CD8-positive, alpha-beta memory T cell (primary cell): ENCODE measurements around the gene PDE6H. TPM values are rescaled to one million over a fixed set of nuclear protein-coding genes. Genes with fewer than 3 reads are reported as not detected.
A peak's percentile ranks its signal among the peaks of the same experiment; 100 is the strongest.

ENCODE experiments used
- CTCF ChIA-PET: fragments of 350-600 bp; sonication (Branson Sonifier 250); formaldehyde crosslinking; loops from one replicate; lab custom pipeline; 2021; ENCODE audit warnings: antibody characterized with exemption; lab: Charles Lee
- POLR2A ChIA-PET: fragments of 350-600 bp; sonication (Branson Sonifier 250); formaldehyde crosslinking; loops from one replicate; lab custom pipeline; 2021; ENCODE audit warnings: antibody characterized with exemption; lab: Charles Lee
- DNase-seq, 5 donors: peaks; one replicate each; pipeline versions ENCODE4 v3.0.0 to v3.0.0-alpha.2; 2020 to 2022; ENCODE audit warnings: mixed read lengths in 1 of 5
- H3K27ac ChIP-seq: one replicate; pipeline ENCODE4 v1.7.0; 2013; ENCODE audit warnings: low read depth, mild to moderate bottlenecking, low read length, moderate library complexity
- H3K27me3 ChIP-seq: 2 replicates; pipeline ENCODE4 v1.7.0; 2013; ENCODE audit warnings: low read length, mild to moderate bottlenecking; ENCODE audit not compliant: insufficient read depth, poor library complexity, severe bottlenecking
- H3K36me3 ChIP-seq: 2 replicates; pipeline ENCODE4 v1.7.0; 2013; ENCODE audit warnings: mild to moderate bottlenecking, low read length, moderate library complexity; ENCODE audit not compliant: insufficient read depth
- H3K4me1 ChIP-seq: 2 replicates; pipeline ENCODE4 v1.7.0; 2013; ENCODE audit warnings: mild to moderate bottlenecking, low read length, moderate library complexity; ENCODE audit not compliant: insufficient read depth
- H3K4me3 ChIP-seq: 2 replicates; pipeline ENCODE4 v1.7.0; 2013; ENCODE audit warnings: mild to moderate bottlenecking, low read length
- H3K9me3 ChIP-seq: 2 replicates; pipeline ENCODE4 v1.7.0; 2013; ENCODE audit warnings: mild to moderate bottlenecking, low read length
- H3K27ac Mint-ChIP-seq, 8 donors: one replicate each; pipeline ENCODE4 v1.8.0; 2020 to 2021; ENCODE audit warnings: mixed read lengths in 8 of 8, mild to moderate bottlenecking in 6 of 8, inconsistent platforms in 3 of 8, moderate library complexity in 3 of 8
- H3K27me3 Mint-ChIP-seq, 2 donors: one replicate each; pipeline ENCODE4 v1.8.0; 2020 to 2021; ENCODE audit warnings: mixed read lengths in 2 of 2, mild to moderate bottlenecking in 1 of 2, moderate library complexity in 1 of 2
- H3K36me3 Mint-ChIP-seq, 3 donors: one replicate each; pipeline ENCODE4 v1.8.0; 2020 to 2021; ENCODE audit warnings: mixed read lengths in 3 of 3, inconsistent platforms in 1 of 3, mild to moderate bottlenecking in 1 of 3
- H3K4me1 Mint-ChIP-seq, 3 donors: one replicate each; pipeline ENCODE4 v1.8.0; 2020 to 2021; ENCODE audit warnings: mixed read lengths in 3 of 3, inconsistent platforms in 1 of 3, mild to moderate bottlenecking in 1 of 3
- H3K4me3 Mint-ChIP-seq, 7 donors: one replicate each; pipeline ENCODE4 v1.8.0; 2020 to 2021; ENCODE audit warnings: mixed read lengths in 7 of 7, mild to moderate bottlenecking in 6 of 7, moderate library complexity in 4 of 7, inconsistent platforms in 2 of 7
- H3K9me3 Mint-ChIP-seq, 5 donors: one replicate each; pipeline ENCODE4 v1.8.0; 2020 to 2022; ENCODE audit warnings: mixed read lengths in 5 of 5, mild to moderate bottlenecking in 3 of 5, moderate library complexity in 2 of 5, inconsistent platforms in 1 of 5
- polyA plus RNA-seq: library from polyadenylated mRNA; unstranded; fragments of 300-500 nt; fragmentation: Illumina TruSeq; gene quantifications from one replicate; pipeline ENCODE4 v1.2.3, GENCODE V29; 2021
- total RNA-seq, 2 experiments: library from RNA; stranded (reverse); gene quantifications; one replicate each; pipeline ENCODE4 v1.2.3, GENCODE V29; 2021

Gene PDE6H
- total and polyA plus RNA-seq, 3 experiments from 2014 or later = not detected

DNA sequence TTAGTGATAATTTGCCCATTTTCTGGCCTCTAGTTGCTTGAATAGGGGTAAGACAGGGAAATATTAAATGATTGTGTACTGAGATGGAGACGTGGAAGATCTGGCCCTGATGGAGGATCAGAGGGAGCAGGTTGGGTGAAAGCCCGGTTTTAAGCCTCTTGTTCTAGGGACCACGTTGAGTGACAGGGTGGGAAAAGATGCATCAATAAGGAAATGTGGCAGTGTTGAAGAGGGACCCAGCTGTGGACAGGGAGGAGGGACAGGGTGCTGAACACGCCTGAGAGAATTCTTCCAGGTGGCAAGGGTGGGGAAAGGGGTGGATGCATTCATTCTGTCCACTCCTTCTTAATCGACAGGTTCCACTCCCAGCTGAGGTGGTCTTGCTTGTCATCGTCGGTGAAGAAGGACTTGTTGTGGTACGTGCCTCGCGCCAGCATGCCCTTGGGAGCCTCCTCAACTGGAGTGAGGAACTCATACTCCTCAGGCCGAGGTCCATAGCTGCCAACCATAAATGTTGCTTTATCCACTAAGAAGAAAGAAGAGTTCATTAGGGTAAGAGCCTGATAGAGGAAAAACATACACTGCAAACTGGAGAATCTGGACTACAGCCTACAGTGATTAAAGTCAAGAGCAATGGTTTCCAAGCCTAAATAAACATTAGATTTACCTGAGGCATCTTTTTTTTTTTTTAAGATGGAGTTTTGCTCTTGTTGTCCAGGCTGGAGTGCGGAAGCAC is 30.5 kb upstream of the PDE6H start:
- Histone ChIP-seq H3K4me1 (peaks cover 53% of the 10 kb centered on the region), H3K27me3 (no peaks in the 10 kb centered on the region), H3K9me3 (no peaks in the 10 kb centered on the region), H3K36me3 (peaks cover 55% of the 10 kb centered on the region), H3K4me3 (no peak overlapping the region), H3K27ac (no peak overlapping the region)
- ChIA-PET POLR2A (no interaction called here), CTCF (interaction anchor here (1.5 to 6.9 kb wide), 2 partner anchors 10 to 53 kb away, joined by 3 to 47 read pairs; no protein-coding TSS in a partner anchor)
- H3K4me1 Mint-ChIP-seq = peaks cover 63 to 86% (median 81%) of the 10 kb centered on the region in 3 donors
- H3K9me3 Mint-ChIP-seq = no peaks in the 10 kb centered on the region
- H3K27me3 Mint-ChIP-seq = no peaks in the 10 kb centered on the region
- H3K36me3 Mint-ChIP-seq = peaks cover 27 to 84% (median 39%) of the 10 kb centered on the region in 3 donors
- no peak overlapping the region for H3K4me3 Mint-ChIP-seq
- H3K27ac Mint-ChIP-seq = peak overlapping the region; percentile 5 to 89 (median 44)
- DNase-seq = no peak

DNA sequence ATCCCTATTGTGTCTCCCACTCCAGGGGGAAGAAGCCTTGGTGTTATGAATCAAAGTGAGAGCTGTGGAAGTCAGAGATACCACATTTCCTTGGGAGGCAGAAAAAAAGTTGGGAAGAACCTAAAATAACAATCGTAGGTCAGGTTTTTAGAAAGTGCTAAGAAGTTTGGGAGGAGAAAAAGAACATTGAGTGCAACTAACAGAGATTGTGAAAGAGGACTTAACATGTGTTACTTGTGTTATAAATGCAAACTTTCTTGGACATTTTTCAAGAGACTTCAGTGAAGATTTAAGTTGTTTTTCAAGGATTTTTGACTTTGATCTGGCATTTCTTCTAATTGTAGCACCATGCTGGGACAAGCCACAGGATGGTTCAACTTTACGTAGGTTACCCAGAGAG is 26.7 kb upstream of the PDE6H start:
- Histone ChIP-seq H3K27ac (no peak overlapping the region), H3K27me3 (no peaks in the 10 kb centered on the region), H3K4me3 (no peak overlapping the region), H3K4me1 (peaks cover 69% of the 10 kb centered on the region), H3K36me3 (peaks cover 79% of the 10 kb centered on the region), H3K9me3 (no peaks in the 10 kb centered on the region)
- Mint-ChIP-seq H3K36me3 (peaks cover 47 to 92% (median 58%) of the 10 kb centered on the region in 3 donors), H3K9me3 (no peaks in the 10 kb centered on the region), H3K4me3 (peak overlapping the region in 2 of 7 donors; percentile 32 to 33), H3K27me3 (no peaks in the 10 kb centered on the region), H3K27ac (peak overlapping the region; percentile 77 to 100 (median 97)), H3K4me1 (peaks cover 72 to 88% (median 83%) of the 10 kb centered on the region in 3 donors)
- CTCF ChIA-PET = interaction anchor here (1.1 to 1.5 kb wide), 3 partner anchors 9 to 61 kb away, joined by 3 read pairs; no protein-coding TSS in a partner anchor
- POLR2A ChIA-PET = interaction anchor here (0.8 to 1.1 kb wide), 2 partner anchors 8 to 10 kb away, joined by 3 read pairs; partner anchors contain the start of gene ERP27
- no peak for DNase-seq

DNA sequence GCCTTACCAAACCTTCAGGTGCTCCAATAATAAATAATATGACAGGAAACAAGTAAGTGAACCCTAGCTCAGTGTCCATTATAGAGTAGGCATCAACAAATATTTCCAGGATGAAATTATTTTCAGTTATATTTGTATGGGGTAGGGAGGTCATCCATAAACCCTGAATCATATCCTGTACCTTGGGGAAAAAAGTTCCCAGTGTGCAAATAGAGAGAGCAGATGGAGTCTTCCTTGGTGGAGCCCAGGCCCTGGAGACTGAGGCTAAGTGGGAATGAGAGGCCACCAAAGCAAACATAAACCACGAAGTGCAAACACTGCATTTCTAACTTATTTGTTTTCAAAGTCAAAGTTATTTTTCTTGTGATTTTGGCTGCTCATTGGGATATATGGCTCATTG is 26.0 kb upstream of the PDE6H start:
- peaks cover 47 to 91% (median 55%) of the 10 kb centered on the region in 3 donors for H3K36me3 Mint-ChIP-seq
- DNase-seq = no peak
- H3K4me3 Mint-ChIP-seq = peak overlapping the region in 3 of 7 donors; percentile 5 to 51 (median 32)
- peaks cover 76% of the 10 kb centered on the region for H3K4me1 ChIP-seq
- no peak overlapping the region for H3K27ac ChIP-seq
- no peak overlapping the region for H3K4me3 ChIP-seq
- CTCF ChIA-PET = interaction anchor here (0.8 kb wide), 1 partner anchor 13 kb away, joined by 3 read pairs; no protein-coding TSS in a partner anchor
- peaks cover 77 to 89% (median 88%) of the 10 kb centered on the region in 3 donors for H3K4me1 Mint-ChIP-seq
- H3K27me3 Mint-ChIP-seq = no peaks in the 10 kb centered on the region
- peaks cover 73% of the 10 kb centered on the region for H3K36me3 ChIP-seq
- H3K27me3 ChIP-seq = no peaks in the 10 kb centered on the region
- no peaks in the 10 kb centered on the region for H3K9me3 Mint-ChIP-seq
- POLR2A ChIA-PET = interaction anchor here (1.1 kb wide), 1 partner anchor 9 kb away, joined by 3 read pairs; the partner anchor contains the start of gene ERP27
- H3K27ac Mint-ChIP-seq = peak overlapping the region; percentile 77 to 100 (median 99)
- H3K9me3 ChIP-seq = no peaks in the 10 kb centered on the region

DNA sequence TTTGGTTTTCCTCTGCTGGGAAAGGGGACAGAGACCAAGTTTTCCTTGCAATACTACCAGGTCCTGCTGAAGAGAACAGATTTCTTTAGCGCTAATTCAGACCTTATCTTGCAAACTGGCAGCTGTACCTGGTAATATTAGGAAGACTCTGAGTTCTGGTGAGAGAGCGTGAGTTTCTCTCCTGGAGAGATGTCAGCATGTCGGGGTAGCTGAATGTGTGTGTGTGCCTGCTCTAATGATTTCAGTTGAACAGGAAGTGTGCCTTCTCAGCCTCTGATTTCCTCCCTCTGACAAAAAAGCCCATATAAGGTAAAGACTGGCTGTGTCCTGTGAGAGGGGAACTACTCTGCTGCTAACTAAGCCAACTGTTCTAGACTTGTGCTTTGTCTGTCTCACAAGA is 24.2 kb upstream of the PDE6H start:
- DNase-seq = peak; percentile 32 to 81 (median 67)
- peaks cover 0 to under 1% of the 10 kb centered on the region in 2 donors for H3K27me3 Mint-ChIP-seq
- Histone ChIP-seq H3K27ac (peak overlapping the region; percentile 9), H3K36me3 (peaks cover 60% of the 10 kb centered on the region), H3K4me3 (peak overlapping the region; percentile 41), H3K9me3 (no peaks in the 10 kb centered on the region), H3K4me1 (peaks cover 94% of the 10 kb centered on the region), H3K27me3 (no peaks in the 10 kb centered on the region)
- peak overlapping the region; percentile 72 to 87 (median 85) for H3K4me3 Mint-ChIP-seq
- POLR2A ChIA-PET = interaction anchor here (0.6 to 2.2 kb wide), 9 partner anchors 10 to 178 kb away, joined by 3 to 9 read pairs (median 4); partner anchors contain the start of genes ARHGDIB and ERP27
- H3K36me3 Mint-ChIP-seq = peaks cover 38 to 90% (median 50%) of the 10 kb centered on the region in 3 donors
- H3K27ac Mint-ChIP-seq = peak overlapping the region; percentile 95 to 100 (median 98)
- H3K4me1 Mint-ChIP-seq = peaks cover 87 to 95% (median 94%) of the 10 kb centered on the region in 3 donors
- no peaks in the 10 kb centered on the region for H3K9me3 Mint-ChIP-seq
- CTCF ChIA-PET = interaction anchor here (1.1 to 1.4 kb wide), 5 partner anchors 9 to 47 kb away, joined by 3 to 10 read pairs (median 4); partner anchors contain the start of gene ERP27

DNA sequence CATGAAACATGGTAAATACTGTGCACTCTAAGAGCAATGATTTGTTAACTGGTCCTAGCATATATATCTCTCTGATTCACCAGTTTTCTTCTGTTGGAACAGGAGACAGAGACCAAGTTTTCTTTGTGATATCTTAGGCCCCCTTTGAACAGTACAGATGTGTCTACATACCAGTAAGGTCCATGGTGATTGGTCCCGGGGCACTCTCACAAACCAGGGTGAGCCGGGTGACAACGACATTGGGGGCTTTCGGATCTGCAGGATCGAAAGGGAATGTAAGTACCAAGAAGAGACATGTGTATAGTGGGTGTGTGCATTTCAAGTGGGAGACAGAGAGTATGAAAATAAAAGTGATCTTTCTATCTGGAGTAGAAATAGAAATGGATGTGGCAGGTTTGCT is 23.2 kb upstream of the PDE6H start:
- peaks cover 36 to 93% (median 53%) of the 10 kb centered on the region in 3 donors for H3K36me3 Mint-ChIP-seq
- peaks cover 95 to 100% (median 99%) of the 10 kb centered on the region in 3 donors for H3K4me1 Mint-ChIP-seq
- H3K27me3 ChIP-seq = no peaks in the 10 kb centered on the region
- H3K27ac Mint-ChIP-seq = peak overlapping the region; percentile 95 to 100 (median 98)
- ChIA-PET POLR2A (interaction anchor here (2.2 kb wide), 1 partner anchor 12 kb away, joined by 9 read pairs; the partner anchor contains the start of gene ARHGDIB), CTCF (no interaction called here)
- no peak overlapping the region for H3K27ac ChIP-seq
- H3K4me3 Mint-ChIP-seq = peak overlapping the region; percentile 72 to 90 (median 85)
- peak overlapping the region; percentile 3 for H3K4me3 ChIP-seq
- DNase-seq = peak in 1 of 5 donors; percentile 23
- no peaks in the 10 kb centered on the region for H3K9me3 ChIP-seq
- H3K9me3 Mint-ChIP-seq = no peaks in the 10 kb centered on the region
- peaks cover 57% of the 10 kb centered on the region for H3K36me3 ChIP-seq
- peaks cover 100% of the 10 kb centered on the region for H3K4me1 ChIP-seq
- peaks cover 0 to 5% of the 10 kb centered on the region in 2 donors for H3K27me3 Mint-ChIP-seq

DNA sequence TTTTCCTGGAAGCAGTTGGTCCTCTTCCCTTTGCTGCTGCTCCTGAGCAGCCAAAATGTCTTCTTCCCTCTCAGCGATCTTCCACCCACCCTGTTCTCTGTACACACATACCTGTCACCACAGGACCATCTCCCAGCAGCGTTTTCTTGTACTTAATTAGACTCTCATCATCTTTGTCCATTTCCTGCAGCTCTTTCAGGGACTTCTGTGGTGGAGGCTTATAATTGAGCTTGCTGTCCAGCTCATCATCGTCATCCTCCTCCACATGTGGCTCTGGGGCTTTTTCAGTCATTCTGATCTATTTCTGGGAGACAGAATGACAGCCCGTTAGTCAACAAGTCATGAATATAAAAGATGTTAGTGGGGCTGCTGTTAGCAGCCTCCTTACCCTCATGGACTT is 22.4 kb upstream of the PDE6H start:
- Histone ChIP-seq H3K4me1 (peaks cover 99% of the 10 kb centered on the region), H3K9me3 (no peaks in the 10 kb centered on the region), H3K36me3 (peaks cover 49% of the 10 kb centered on the region), H3K27me3 (no peaks in the 10 kb centered on the region), H3K27ac (peak overlapping the region; percentile 10), H3K4me3 (peak overlapping the region; percentile 3)
- peak overlapping the region; percentile 95 to 100 (median 98) for H3K27ac Mint-ChIP-seq
- peaks cover 91 to 100% (median 99%) of the 10 kb centered on the region in 3 donors for H3K4me1 Mint-ChIP-seq
- peaks cover 0 to 5% of the 10 kb centered on the region in 2 donors for H3K27me3 Mint-ChIP-seq
- DNase-seq = no peak
- POLR2A ChIA-PET = interaction anchor here (1.0 to 1.9 kb wide), 3 partner anchors 10 to 179 kb away, joined by 3 to 9 read pairs (median 5); partner anchors contain the start of gene ARHGDIB
- H3K9me3 Mint-ChIP-seq = no peaks in the 10 kb centered on the region
- peaks cover 31 to 89% (median 54%) of the 10 kb centered on the region in 3 donors for H3K36me3 Mint-ChIP-seq
- H3K4me3 Mint-ChIP-seq = peak overlapping the region; percentile 72 to 90 (median 85)
- CTCF ChIA-PET = interaction anchor here (1.2 kb wide), 1 partner anchor 12 kb away, joined by 3 read pairs; the partner anchor contains the start of gene ERP27

DNA sequence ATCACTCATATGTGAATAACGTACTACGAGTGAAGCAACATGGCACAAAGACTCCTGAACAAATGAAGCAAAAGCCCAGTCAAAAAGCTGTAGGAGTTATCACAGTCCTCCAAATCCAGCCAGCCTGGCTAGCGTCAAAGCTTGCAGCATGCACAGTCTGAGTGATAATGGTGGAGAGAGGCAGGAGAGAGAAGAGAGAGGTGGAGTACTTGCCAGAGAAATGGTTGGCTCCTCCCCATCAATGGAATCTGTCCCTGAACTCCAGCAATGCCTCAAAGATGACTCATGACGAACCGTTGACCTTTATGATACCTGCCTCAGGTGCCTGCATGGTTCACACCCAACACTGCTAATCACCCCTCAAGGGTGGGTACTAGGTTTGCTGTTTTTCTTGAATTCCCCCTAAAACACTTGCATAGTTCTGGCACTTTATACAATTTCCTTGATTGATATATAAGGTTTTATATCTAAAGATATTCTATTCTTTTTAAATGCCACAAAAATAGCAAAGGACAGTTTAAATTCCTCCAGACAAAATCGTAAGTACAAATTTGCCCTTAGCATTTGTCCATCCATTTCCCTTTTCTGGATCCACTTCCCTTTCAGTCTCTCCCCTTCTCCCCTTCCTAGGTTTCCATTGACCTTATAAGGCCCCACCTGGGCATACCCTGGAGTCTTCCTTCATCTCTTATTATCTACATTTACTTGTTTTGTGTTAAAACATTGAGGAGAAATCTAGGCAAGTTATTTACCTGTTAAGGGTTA is 21.7 kb upstream of the PDE6H start:
- H3K4me3 ChIP-seq = peak overlapping the region; percentile 62
- ChIA-PET POLR2A (interaction anchor here (1.0 to 1.9 kb wide), 3 partner anchors 9 to 180 kb away, joined by 3 to 9 read pairs (median 5); partner anchors contain the start of gene ARHGDIB), CTCF (interaction anchor here (0.8 to 1.2 kb wide), 4 partner anchors 13 to 45 kb away, joined by 3 to 5 read pairs (median 4); partner anchors contain the start of gene ERP27)
- H3K27me3 ChIP-seq = no peaks in the 10 kb centered on the region
- peak overlapping the region; percentile 80 to 90 (median 85) for H3K4me3 Mint-ChIP-seq
- no peak for DNase-seq
- H3K4me1 Mint-ChIP-seq = peaks cover 91 to 100% (median 99%) of the 10 kb centered on the region in 3 donors
- H3K27me3 Mint-ChIP-seq = peaks cover 0 to 5% of the 10 kb centered on the region in 2 donors
- H3K4me1 ChIP-seq = peaks cover 97% of the 10 kb centered on the region
- H3K27ac ChIP-seq = peak overlapping the region; percentile 8
- no peaks in the 10 kb centered on the region for H3K9me3 Mint-ChIP-seq
- peaks cover 42% of the 10 kb centered on the region for H3K36me3 ChIP-seq
- no peaks in the 10 kb centered on the region for H3K9me3 ChIP-seq
- H3K27ac Mint-ChIP-seq = peak overlapping the region; percentile 95 to 100 (median 98)
- H3K36me3 Mint-ChIP-seq = peaks cover 28 to 85% (median 53%) of the 10 kb centered on the region in 3 donors
